AG04450 (cell line): ENCODE results near the gene FOXJ3. TPM values are rescaled to one million over a fixed set of nuclear protein-coding genes. Genes with fewer than 3 reads are reported as not detected.

Source experiments
- CTCF ChIA-PET: fragments of 300-600, 350-600 bp; formaldehyde crosslinking; extraction: SDS; loops from one replicate; lab custom pipeline; 2022; ENCODE audit warnings: antibody characterized with exemption, inconsistent platforms; lab: Charles Lee
- POLR2A ChIA-PET: fragments of 350-600 bp; formaldehyde crosslinking; extraction: SDS; loops from one replicate; lab custom pipeline; 2021; ENCODE audit warnings: antibody characterized with exemption, inconsistent platforms; lab: Yijun Ruan, JAX
- DNase-seq: peaks from one replicate; pipeline ENCODE4 v3.0.0-alpha.2; 2011; ENCODE audit warnings: low read depth, low spot score
- H3K27ac ChIP-seq: one replicate; pipeline ENCODE4 v1.5.1; 2012; ENCODE audit warnings: low read depth, low read length, control low read depth
- H3K27me3 ChIP-seq: one replicate; pipeline ENCODE4 v1.6.0; 2012; ENCODE audit warnings: low read length; ENCODE audit not compliant: control insufficient read depth, insufficient read depth
- H3K4me3 ChIP-seq: 2 replicates; pipeline ENCODE4 v1.5.1; 2011; ENCODE audit warnings: mild to moderate bottlenecking, low read depth, low read length, control low read depth
- H3K9me3 ChIP-seq: 2 replicates; pipeline ENCODE4 v1.5.1; 2012; ENCODE audit warnings: low read length; ENCODE audit not compliant: control insufficient read depth, insufficient read depth
- CTCF ChIP-seq: IDR thresholded peaks from 2 replicates; pipeline ENCODE4 v1.5.1; 2011; ENCODE audit warnings: low read depth, low read length, control low read depth, inconsistent platforms
- polyA plus RNA-seq: library from polyadenylated mRNA; depleted of rRNA; stranded (reverse); fragments of >200 nt; gene quantifications from 2 replicates; pipeline ENCODE4 v1.2.3, GENCODE V29; 2011

The FOXJ3 gene
- polyA plus RNA-seq, 1 experiment: 36.2 TPM

GRCh38 chr1:42240966-42241755, 93.9 kb downstream of the FOXJ3 start:
- no peaks in the 10 kb centered on the region for H3K27me3 ChIP-seq
- ChIA-PET POLR2A (no interaction called here), CTCF (no interaction called here)
- DNase-seq: no peak
- no peak for TF ChIP-seq CTCF
- H3K9me3 ChIP-seq: peaks cover 8% of the 10 kb centered on the region
- H3K4me3 ChIP-seq: no peak overlapping the region
- no peak overlapping the region for H3K27ac ChIP-seq

DNA sequence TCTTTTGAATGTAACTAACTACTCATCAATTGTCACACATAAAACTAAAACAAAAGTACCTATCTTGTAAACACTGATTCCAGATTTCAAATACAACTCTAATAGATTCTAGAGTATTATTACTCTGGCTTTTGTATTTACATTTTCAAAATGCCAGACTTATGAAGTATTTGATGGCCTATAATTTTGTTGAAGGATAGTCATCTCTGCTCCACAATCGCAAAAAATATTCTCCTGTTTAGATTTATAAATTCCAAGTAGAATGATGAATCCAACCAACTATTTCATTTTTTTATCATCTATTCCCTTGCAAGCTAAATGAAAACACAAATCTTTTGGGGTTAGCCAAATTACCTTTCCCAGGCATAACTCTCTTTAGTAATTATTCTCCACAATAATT, 95.5 kb downstream of the FOXJ3 start:
- DNase-seq: no peak
- Histone ChIP-seq H3K27ac (no peak overlapping the region), H3K4me3 (no peak overlapping the region), H3K9me3 (peaks cover 21% of the 10 kb centered on the region), H3K27me3 (no peaks in the 10 kb centered on the region)
- ChIA-PET CTCF (no interaction called here), POLR2A (no interaction called here)
- TF ChIP-seq CTCF: no peak

DNA sequence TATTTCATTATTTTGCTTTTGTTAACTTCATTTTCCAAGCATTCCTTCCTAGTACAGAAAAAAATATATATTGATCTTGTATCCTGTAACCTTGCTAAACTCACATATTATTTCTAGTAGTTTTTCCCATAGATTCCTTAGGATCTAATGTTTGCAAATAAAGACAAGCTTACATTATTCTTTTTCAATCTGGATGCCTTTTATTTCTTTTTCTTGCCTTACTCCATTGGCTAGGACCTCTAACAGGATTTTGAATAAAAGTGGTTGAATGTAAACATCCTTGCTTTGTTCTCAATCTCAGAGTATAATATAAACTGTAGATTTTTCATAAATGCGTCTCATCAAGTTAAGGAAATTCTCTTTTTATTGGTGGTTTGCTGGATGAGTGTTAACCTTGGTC, 96.0 kb downstream of the FOXJ3 start:
- Histone ChIP-seq H3K9me3 (peaks cover 22% of the 10 kb centered on the region), H3K27ac (no peak overlapping the region), H3K4me3 (no peak overlapping the region), H3K27me3 (no peaks in the 10 kb centered on the region)
- ChIA-PET POLR2A (no interaction called here), CTCF (no interaction called here)
- no peak for DNase-seq
- no peak for TF ChIP-seq CTCF

GRCh38 chr1:42231253-42231652, 103.8 kb downstream of the FOXJ3 start:
- Histone ChIP-seq H3K4me3 (no peak overlapping the region), H3K9me3 (peaks cover 19% of the 10 kb centered on the region), H3K27me3 (no peaks in the 10 kb centered on the region), H3K27ac (no peak overlapping the region)
- DNase-seq: no peak
- no peak for TF ChIP-seq CTCF
- CTCF ChIA-PET: no interaction called here
- POLR2A ChIA-PET: no interaction called here

- no peak for TF ChIP-seq CTCF
- POLR2A ChIA-PET: no interaction called here
- Histone ChIP-seq H3K4me3 (no peak overlapping the region), H3K27ac (no peak overlapping the region), H3K9me3 (peaks cover 5% of the 10 kb centered on the region; the same call in 1 of the 2 replicates), H3K27me3 (no peaks in the 10 kb centered on the region)
- DNase-seq: no peak
- CTCF ChIA-PET: no interaction called here
These were observed 106.1 kb downstream of the FOXJ3 start for GRCh38 chr1:42228938-42229337.
